ENCODE data around the gene MXI1. TPM values are rescaled to one million over a fixed set of nuclear protein-coding genes. Genes with fewer than 3 reads are reported as not detected.

The MXI1 gene
- total and polyA plus RNA-seq, 2 donors (not counting 1 experiment from before 2014, with no cell fraction given), result 12.0 to 32.4 TPM

GRCh38 chr10:110321869-110322620 is 114.6 kb downstream of the MXI1 start:
- POLR2A ChIA-PET, result no interaction called here
- 82% methylated on average over 4 of the region's 6 CpGs for WGBS (ENCODE audit: insufficient coverage)
- Mint-ChIP-seq H3K27me3 (peaks cover 10% of the 10 kb centered on the region), H3K9me3 (ENCODE audit: insufficient read depth) (peaks cover 5% of the 10 kb centered on the region), H3K27ac (no peak overlapping the region), H3K4me3 (no peak overlapping the region), H3K4me1 (peaks cover 33% of the 10 kb centered on the region)
- ATAC-seq (ENCODE audit: low read depth) (no peak), DNase-seq (no peak)
- H3K27me3 ChIP-seq (replicated peaks in 1 of 4; ENCODE audit: control extremely low read depth in 1 of 4, control insufficient read depth in 3 of 4, insufficient read depth in 4 of 4, low read length in 3 of 4), result no peaks in the 10 kb centered on the region
- peaks cover 0 to 7% (median 1%) of the 10 kb centered on the region in 3 donors for H3K9me3 ChIP-seq (ENCODE audit: control extremely low read depth in 1 of 3, control insufficient read depth in 2 of 3, insufficient read depth in 1 of 3, low read length in 2 of 3)
- H3K27ac ChIP-seq (ENCODE audit: low read length in 2 of 2), result no peak overlapping the region
- no peak overlapping the region for H3K4me3 ChIP-seq (ENCODE audit: control extremely low read depth in 1 of 5, extremely low read depth in 1 of 5, insufficient read depth in 1 of 5, low read depth in 2 of 5, low read length in 4 of 5)
- TF ChIP-seq CTCF (IDR thresholded peaks at IDR 0.05), result no peak
- no peaks in the 10 kb centered on the region for H3K36me3 ChIP-seq (replicated peaks in 1 of 2; ENCODE audit: control extremely low read depth in 1 of 2, control insufficient read depth in 1 of 2, extremely low read depth in 1 of 2, insufficient read depth in 2 of 2, low read length in 1 of 2)
- H3K79me2 ChIP-seq (ENCODE audit: control insufficient read depth, insufficient read depth, low read length), result no peaks in the 10 kb centered on the region
- H2AFZ ChIP-seq (ENCODE audit: insufficient read depth, low read depth, low read length, poor library complexity, severe bottlenecking), result no peak overlapping the region
- CTCF ChIA-PET, result interaction anchor here (1.5 to 7.8 kb wide), 3 partner anchors 34 to 226 kb away, joined by 3 to 39 read pairs (median 24); no protein-coding TSS in a partner anchor
- intact Hi-C loops (cut with micrococcal nuclease), result no loop called here
- peaks cover 15 to 16% of the 10 kb centered on the region in 2 donors for H3K4me1 ChIP-seq (ENCODE audit: control insufficient read depth in 2 of 2, insufficient read depth in 2 of 2, low read length in 2 of 2)
- no peaks in the 10 kb centered on the region for H4K20me1 ChIP-seq (ENCODE audit: control insufficient read depth, insufficient read depth, low read length, poor library complexity, severe bottlenecking)
- H3K4me2 ChIP-seq (replicated peaks; ENCODE audit: low read depth, low read length, poor library complexity, severe bottlenecking), result no peak overlapping the region
- H3K9ac ChIP-seq (ENCODE audit: low read length), result no peak overlapping the region

DNA sequence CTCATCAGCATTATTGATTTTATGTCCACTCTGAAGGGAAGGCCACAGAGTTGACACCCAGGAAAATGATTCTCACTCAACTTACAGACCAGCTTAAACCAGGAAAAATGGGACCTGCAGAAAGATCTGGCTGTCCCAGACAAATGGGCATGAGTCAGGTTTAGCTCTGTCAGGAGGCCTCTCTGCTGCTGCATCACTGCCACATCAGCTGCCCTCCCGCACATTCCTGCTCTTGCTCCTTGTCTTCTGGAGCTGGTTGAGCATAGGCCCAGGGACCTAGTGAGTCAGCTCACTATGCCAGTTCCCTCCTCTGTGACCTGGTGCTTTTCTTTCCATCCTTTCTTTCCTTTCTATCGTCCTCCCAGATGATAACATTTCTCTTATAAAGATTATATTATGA is 116.1 kb downstream of the MXI1 start:
- H3K79me2 ChIP-seq (ENCODE audit: control insufficient read depth, insufficient read depth, low read length), result no peaks in the 10 kb centered on the region
- peaks cover 15 to 16% of the 10 kb centered on the region in 2 donors for H3K4me1 ChIP-seq (ENCODE audit: control insufficient read depth in 2 of 2, insufficient read depth in 2 of 2, low read length in 2 of 2)
- H2AFZ ChIP-seq (ENCODE audit: insufficient read depth, low read depth, low read length, poor library complexity, severe bottlenecking), result no peak overlapping the region
- ChIA-PET CTCF (interaction anchor here (0.9 to 7.8 kb wide), 7 partner anchors 10 to 226 kb away, joined by 3 to 39 read pairs (median 4); partner anchors contain the start of gene SMNDC1), POLR2A (interaction anchor here (0.6 kb wide), 1 partner anchor 41 kb away, joined by 6 read pairs; no protein-coding TSS in a partner anchor)
- TF ChIP-seq CTCF (IDR thresholded peaks at IDR 0.05) (no peak), EZH2 (IDR thresholded peaks at IDR 0.05; ENCODE audit: borderline replicate concordance, insufficient read depth, low read depth, low read length, poor library complexity, severe bottlenecking) (no peak)
- Mint-ChIP-seq H3K9me3 (ENCODE audit: insufficient read depth) (peaks cover 5% of the 10 kb centered on the region), H3K4me3 (no peak overlapping the region), H3K27ac (no peak overlapping the region), H3K4me1 (peaks cover 36% of the 10 kb centered on the region), H3K27me3 (peaks cover 9% of the 10 kb centered on the region)
- intact Hi-C loops (cut with micrococcal nuclease), result no loop called here
- H3K36me3 ChIP-seq (replicated peaks in 1 of 2; ENCODE audit: control extremely low read depth in 1 of 2, control insufficient read depth in 1 of 2, extremely low read depth in 1 of 2, insufficient read depth in 2 of 2, low read length in 1 of 2), result no peaks in the 10 kb centered on the region
- no peak for ATAC-seq (ENCODE audit: low read depth)
- WGBS (ENCODE audit: insufficient coverage), result 100% methylated on average over 1 of the region's 2 CpGs
- no peaks in the 10 kb centered on the region for H3K27me3 ChIP-seq (replicated peaks in 1 of 4; ENCODE audit: control extremely low read depth in 1 of 4, control insufficient read depth in 3 of 4, insufficient read depth in 4 of 4, low read length in 3 of 4)
- H3K27ac ChIP-seq (ENCODE audit: low read length in 2 of 2), result no peak overlapping the region
- no peak for DNase-seq
- no peak overlapping the region for H3K9ac ChIP-seq (ENCODE audit: low read length)
- no peaks in the 10 kb centered on the region for H4K20me1 ChIP-seq (ENCODE audit: control insufficient read depth, insufficient read depth, low read length, poor library complexity, severe bottlenecking)
- peaks cover 0 to 7% (median 1%) of the 10 kb centered on the region in 3 donors for H3K9me3 ChIP-seq (ENCODE audit: control extremely low read depth in 1 of 3, control insufficient read depth in 2 of 3, insufficient read depth in 1 of 3, low read length in 2 of 3)
- no peak overlapping the region for H3K4me2 ChIP-seq (replicated peaks; ENCODE audit: low read depth, low read length, poor library complexity, severe bottlenecking)
- H3K4me3 ChIP-seq (ENCODE audit: control extremely low read depth in 1 of 5, extremely low read depth in 1 of 5, insufficient read depth in 1 of 5, low read depth in 2 of 5, low read length in 4 of 5), result no peak overlapping the region
